HG02642 (cell line): ENCODE data around the gene VAV3.
"Not testable (repeated sequence)": the region's sequence is repeated elsewhere in the genome, so short reads cannot be mapped to it uniquely, and the experiment has no call there.

ENCODE experiments used
- ATAC-seq: cut with Tn5 transposase; IDR thresholded peaks from one replicate; pipeline ENCODE4 v1.9.1; 2021; ENCODE audit warnings: mild to moderate bottlenecking; ENCODE audit not compliant: unreplicated experiment, poor library complexity

VAV3 gene

DNA sequence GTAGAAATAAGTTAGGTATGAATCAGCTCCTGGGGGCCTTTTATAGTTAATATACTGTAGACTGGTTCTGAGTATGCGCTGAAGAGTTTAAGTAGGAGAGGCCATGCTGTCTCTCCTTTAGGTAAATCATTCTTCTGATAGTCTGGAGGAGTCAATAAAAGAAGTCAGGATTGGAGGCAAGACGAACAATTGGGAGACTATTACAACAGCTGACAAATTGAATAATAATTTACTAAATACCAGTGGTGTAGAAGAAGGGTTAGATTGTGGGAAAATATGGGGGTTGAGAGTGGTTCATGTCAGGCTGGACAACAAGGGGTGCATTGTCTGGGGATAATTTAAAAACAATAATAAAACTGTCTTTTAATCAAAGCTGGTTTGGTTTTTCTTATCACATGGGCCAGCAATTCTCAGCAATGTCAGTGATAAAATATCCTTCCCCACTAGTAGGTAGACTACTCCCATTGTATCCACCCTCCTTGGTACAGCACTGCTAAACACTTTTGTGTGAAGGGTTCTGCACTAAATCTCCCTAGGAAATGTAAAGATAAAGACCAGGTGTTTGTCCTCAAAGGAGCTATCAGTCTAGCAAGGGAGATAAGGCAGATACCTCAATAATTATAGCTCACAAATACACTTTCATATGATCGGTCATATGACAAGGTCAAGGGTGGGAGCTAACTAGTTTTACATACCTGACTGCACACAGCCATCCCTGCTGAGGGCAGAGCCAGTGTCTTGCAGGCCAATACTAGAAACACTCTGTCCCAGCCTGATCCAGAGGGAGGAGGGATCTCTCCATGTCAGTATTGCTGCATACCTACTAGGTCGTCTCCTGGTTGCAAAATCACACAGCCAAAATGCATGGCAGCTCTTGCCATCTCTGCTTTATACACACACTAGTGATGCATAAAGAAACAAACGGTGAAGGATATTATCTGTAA, 299.7 kb downstream of the VAV3 start:
- ATAC-seq: no peak

DNA sequence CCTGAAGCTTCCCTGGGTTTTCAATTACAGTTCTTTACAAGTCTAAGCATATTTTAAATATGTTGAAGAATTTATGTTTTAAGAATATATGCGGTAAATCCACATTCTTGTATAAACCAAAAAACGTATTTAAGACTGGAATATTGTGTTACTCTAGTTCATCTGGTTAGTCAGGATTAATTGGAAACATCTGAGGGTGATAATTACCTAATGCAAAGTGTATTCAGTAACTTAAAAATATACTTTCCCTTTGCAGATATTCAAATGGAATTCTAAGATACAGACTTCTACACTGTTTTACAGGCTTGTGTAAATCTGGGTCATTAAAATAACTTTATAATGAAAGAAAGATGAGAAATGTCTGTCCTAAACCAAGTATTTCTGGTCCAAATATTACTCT, 302.0 kb downstream of the VAV3 start:
- ATAC-seq: no peak

DNA sequence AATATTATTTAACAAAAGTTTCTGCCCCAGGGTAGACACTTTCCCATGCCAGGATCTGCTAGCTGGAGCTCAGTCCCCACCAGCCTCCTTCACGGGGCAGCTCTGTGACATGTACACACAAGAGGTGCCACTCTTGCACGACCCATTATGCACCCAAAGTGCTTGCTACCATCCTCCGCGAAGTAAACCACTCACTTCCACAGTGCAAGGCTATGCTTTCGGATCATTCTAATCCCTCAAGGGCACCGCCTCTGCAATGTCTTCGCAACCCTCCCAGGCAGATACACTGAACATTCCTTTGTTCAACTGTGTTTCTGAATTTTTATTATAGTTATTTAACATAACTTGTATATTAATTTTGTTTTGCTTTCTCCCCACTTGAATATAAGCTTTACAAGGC, 303.8 kb downstream of the VAV3 start:
- ATAC-seq: no peak

DNA sequence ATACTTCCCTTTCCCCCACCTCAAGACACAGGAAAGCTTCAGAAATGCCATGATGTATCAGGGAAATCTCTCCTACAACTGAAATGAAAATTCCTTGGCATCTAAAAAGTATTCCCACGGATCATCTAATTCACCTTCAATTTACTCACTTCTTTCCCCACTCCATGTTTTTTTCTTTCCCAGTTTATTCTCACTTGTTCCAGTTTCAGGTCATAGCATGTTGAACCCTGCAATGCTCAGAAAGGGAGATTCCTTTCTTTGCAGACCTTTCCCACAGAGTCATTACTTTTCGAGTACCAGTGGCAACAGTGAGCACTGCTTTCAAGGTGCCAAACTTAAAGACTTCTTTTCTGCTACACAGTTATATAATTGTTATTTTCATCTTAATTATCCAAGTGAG, 305.0 kb downstream of the VAV3 start:
- ATAC-seq: no peak

DNA sequence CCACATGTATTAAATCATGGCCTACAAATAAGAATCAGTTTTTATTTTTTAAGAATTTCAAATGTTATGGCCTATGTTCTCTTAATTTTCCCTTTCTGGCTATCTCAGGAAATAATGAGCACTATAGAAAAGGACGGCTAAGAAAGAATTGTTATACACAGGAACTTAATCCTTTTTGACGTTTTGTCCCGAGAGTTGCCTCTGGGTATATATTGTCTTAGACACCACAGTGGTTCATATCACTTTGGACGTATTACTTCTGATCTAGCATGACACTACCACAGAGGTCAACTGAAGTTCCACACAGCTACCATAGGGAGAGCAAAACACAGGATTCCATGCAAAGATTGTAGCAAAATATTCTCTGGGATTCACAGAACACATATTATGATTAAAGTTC, 307.6 kb downstream of the VAV3 start:
- no peak for ATAC-seq

DNA sequence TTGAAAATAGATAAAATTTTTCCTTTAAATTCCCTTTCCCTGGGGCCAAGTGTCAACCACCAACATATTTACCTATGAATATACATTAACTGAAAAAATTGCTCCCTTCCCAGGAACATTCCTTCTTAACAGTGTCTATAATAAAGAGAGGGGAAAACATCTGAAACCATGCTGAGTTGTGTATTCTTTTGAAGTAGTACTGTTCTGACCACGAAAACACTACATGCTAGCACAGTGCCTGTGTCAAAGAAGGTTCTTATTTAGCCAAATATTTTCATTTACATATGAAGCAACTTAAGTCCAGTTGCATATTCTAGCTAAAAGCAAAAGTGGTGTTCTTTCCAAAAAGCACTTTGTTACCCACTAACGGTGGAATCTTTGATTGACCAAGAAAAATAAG, 311.2 kb downstream of the VAV3 start:
- no peak for ATAC-seq

DNA sequence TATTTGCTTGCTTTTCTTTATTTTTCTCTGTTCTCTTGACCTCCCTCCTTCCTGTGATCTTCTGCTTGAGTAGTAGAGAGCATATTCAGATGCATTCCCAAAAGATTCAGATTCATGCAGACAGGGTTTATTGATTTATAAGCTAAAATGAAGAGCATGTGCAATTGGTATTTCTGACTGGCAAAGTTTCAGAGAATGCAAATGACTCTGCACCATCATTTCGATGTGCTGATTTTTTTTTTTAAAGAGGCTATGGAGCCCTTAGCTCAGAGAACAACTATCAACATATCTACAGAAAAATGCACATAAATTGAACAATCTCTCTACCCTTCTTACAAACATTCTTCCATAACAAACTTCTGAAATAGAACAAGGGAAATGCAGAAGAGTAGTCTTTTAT, 312.0 kb downstream of the VAV3 start:
- ATAC-seq: no peak

DNA sequence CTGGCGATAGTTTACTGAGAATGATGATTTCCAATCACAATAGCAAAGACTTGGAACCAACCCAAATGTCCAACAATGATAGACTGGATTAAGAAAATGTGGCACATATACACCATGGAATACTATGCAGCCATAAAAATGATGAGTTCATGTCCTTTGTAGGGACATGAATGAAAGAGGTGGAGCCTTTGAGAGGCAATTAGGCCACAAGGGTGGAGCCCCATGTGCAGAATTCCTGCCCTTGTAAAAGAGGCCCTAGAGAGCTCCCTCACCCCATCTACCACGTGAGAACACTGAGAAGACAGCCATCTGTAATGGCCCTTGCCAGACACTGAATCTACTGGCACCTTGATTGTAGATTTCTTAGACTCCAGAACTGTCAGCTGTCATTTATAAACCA, 314.2 kb downstream of the VAV3 start:
- not testable (repeated sequence) for ATAC-seq

DNA sequence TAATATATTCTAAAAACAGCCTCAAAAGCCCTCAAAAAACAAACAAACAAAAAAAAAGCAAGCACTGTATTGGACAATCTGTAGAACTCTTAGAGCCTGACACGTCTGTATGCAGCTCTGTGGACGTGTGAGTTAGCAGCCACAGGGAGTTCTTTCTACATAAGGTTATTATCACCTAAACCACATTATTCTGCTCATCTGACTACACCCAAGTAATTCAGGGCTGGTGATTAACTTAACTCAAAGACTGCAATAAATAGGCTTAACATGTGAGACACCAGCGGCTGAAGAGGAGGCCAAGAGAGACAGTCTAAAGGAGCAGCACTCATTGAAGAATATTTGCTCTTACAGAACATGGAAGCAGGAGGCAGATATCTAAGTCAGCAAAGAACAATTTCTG, 316.0 kb downstream of the VAV3 start:
- no peak for ATAC-seq

DNA sequence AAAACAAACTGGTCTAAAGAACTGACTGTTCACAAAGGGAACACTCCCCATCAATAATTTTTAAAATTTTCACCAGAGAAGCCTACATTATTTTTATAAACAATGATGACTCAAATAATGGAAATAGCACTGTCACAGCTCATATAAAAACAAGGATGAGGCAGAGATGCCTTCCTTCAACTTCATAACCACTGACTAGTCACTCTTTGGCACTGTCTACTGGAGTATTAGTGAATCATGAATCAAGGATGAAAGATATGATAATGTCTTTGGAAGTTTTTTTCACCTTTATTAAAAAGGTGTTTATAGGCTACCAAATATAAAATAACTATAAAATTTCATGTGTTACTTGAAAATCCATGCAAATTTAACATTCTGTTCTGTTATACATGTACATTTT, 316.9 kb downstream of the VAV3 start:
- ATAC-seq: no peak

DNA sequence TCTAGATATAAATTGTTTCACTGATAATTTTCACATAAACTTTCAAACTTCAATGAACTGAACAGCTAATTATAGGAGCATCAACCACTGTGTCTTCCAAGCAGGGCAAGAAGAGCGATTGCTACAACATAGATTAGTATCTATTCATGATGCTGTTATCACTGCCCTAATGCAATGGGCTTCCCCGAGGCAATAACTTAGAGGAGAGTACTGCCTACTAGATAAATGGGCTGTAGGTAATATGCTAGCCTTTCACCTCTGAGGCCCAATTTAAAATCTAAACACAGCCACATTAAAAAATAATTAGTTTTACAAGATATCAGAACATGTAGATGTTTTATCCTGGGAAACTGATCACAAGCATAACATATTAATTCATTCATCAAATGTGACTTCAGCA, 318.0 kb downstream of the VAV3 start:
- no peak for ATAC-seq

DNA sequence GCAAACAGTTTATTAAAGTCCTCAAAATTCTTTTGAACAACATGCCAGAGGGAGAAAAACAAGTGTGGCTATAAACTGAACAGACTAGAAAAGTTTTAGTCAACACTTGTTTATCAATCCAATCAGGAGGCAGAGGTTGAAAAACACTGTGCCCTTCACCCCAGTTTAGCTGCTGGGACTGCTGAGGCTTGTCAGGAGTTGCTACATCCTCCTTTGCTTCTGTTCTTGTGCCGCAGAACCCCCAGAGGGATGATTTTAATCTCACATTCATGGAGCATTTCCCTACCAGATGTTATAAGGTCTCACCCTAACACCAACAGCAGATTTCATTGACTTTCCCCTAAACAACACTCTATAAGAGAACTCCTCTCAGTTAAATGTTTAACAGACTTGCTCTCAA, 321.2 kb downstream of the VAV3 start:
- ATAC-seq: no peak

DNA sequence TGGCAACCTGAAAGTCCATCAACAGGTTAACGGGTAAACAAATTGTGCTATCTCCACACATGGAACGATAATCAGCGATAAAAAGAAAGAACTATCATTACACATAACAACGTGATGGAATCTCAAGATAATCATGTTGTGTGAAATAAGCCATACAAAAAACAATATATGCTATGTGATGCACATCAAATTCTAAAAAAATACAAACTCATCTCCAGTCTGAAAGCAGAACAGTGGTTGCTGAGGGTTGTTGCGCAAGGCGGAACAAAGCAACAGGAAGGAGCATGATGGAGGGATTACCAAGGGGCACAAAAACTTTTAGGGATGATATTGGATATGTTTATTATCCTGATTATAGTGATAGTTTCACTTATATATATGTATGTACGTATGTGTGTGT, 324.8 kb downstream of the VAV3 start:
- no peak for ATAC-seq

DNA sequence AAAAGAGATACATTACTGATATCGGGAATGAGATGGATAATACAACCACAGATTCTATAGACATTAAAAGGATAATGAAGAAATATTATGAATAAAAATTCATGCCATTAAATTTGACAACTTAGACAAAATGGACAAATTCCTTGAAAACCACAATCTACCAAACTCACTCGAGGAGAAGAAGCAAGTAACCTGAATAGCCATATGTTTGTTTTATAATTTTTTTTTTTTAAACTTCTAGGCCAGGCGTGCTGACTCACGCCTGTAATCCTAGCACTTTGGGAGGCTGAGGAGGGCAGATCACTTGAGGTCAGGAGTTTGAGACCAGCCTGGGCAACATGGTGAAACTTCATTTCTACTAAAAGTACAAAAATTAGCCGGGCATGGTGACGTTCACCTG, 327.9 kb downstream of the VAV3 start:
- ATAC-seq: no peak

DNA sequence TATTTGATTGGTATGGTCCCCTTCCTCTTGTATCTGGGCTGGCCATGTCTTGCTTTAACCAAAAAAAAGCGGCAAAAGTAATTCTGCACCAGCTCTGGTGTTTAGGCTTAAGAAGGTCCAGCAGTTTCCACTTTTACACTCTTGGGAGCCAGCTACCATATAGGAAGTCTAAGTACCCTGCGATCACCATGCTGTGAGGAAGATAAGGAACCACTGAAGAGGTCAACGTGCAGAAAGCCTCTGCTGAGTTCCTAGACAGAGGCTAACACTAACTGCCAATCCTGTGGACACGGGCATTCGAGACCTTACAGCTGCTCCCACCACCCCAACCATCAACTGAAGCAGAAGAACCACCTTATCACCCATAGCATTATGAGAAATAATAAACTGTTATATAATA, 331.4 kb downstream of the VAV3 start:
- ATAC-seq: no peak

DNA sequence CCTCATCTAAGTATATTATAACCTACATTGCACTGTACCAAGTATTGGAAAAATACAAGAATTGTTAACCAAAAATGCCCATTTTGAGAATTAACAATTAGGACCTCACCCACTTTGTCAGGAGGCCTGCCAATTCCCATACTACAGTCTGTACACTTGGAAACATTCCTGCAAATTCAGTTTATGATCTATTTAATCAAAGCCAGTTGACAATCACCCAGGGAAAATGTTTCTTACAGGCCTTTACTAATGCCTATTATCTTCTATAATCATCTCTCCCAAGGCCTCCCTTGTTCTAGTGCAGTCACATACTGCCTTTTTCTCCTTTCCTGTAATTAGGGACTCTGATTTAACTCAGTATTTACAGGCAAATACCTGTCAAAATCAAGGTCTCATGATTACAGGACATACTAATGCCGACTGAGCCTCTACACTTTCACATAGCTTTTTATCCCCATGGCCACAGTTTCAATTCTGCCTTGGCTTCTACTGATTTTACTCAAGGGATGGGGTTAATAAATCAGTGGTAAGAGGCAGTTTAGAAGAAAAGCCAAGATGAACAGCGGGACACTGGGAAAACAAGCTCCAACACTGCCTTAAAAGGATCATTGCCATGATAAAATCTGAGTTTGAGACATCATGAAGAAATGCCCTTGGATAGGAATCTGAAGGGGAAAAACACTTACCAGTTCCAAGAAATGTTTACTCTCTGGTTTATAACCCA, 338.7 kb downstream of the VAV3 start:
- no peak for ATAC-seq

DNA sequence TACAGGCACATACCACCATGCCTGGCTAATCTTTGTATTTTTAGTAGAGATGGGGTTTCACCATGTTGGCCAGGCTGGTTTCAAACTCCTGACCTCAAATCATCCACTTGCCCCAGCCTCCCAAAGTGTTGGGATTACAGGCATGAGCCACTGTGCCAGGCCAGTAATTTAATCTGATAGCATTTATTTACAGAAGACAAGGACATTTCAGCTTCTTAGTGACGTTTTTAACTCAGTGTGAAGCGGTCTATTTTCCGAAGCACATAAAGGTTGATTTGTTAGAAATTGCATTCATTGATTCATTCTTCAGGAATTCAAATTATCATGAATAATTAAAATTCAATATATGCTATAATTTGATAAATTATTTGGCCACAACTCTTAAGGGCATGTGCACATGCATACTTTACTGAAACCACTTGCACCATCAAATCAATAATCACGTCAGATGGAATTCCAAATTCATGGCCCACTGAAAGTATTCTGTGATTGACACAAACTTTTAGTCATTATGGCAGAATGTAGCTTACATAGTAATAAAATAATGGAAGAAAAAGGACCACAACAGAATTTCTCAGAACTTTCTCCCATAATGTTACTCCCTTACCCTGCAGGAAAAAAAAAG, 339.5 kb downstream of the VAV3 start:
- ATAC-seq: no peak

DNA sequence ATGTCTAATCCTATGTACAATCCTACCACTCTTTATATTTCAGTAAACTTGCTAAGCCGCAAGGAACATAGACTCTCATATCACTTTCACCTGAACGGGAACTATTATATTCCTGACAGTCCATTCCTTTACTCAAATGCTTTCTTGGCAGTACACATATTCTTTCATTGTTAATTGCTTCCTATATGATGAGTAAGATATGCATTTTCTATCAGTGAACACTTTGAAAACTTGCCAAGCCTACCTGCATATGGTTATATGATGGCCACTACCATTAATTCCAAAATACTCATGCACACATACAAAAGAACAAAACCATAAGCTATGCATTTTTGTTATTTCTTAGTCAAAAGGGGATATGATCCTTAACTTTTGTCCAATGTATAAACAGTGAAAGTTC, 341.5 kb downstream of the VAV3 start:
- ATAC-seq: no peak

DNA sequence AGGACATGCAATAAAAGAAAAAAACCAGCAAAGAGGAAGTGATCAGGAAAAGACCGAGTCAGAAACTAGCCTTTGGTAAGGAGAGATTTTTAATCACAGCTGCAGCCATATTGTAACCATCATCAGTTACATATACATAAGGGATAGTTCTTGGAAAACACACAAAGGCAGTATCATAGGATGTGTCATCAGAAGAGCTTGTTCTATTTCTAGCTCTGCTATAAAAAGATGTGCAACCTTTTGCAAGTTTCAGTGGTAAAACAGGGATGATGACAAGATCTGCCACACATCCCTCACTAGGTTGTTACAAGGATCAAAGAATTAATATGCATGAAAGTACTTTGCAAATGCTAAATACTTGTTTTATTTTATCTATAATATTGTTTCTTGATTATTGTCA, 342.0 kb downstream of the VAV3 start:
- no peak for ATAC-seq

DNA sequence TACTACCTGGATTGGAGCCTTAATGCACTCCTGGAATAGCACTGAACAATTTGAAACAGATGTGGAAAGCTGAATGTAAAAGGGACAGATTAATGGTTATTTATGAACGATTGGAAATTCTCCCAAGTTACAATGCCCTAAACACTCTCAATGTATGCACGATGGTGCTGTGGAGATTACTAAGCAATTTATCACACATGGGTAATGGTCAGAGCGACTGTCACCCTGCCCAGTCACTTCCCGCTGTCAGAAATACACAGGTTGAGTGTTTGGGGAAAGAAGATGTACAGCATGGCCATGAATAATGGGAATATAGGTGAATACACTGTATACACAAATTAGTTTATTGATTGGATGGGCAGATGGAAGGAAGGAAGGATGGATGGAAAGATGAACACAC, 342.4 kb downstream of the VAV3 start:
- no peak for ATAC-seq

DNA sequence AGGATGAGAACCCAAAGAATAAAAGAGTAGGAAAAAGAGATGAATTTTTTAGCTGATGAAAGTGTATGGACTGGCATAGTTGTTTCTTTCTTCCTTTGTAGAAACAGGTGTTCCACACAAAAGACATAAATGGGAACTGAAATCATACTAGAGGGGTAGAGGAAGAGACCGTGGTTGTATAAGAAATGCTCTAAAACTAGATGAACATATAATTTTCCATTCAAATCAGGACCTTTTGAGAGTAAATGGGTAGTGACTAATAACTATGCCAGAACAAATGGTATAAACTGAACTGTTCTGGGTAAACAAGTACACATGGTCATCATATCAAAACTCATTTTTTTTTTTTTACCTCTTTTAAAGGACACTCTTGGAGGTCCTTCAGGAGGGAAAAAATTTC, 344.2 kb downstream of the VAV3 start:
- ATAC-seq: peak; percentile 48
